Mesendoderm (in vitro differentiated cells): ENCODE results near the gene BLVRB.

Experiments used
- DNase-seq: peaks from one replicate; pipeline ENCODE4 v3.0.0; 2013
- H2AK5ac ChIP-seq: 2 replicates; pipeline ENCODE4 v1.6.1; 2013; ENCODE audit warnings: low read length, inconsistent platforms
- H2BK120ac ChIP-seq: 2 replicates; pipeline ENCODE4 v1.6.1; 2013; ENCODE audit warnings: low read depth, mild to moderate bottlenecking, low read length, moderate library complexity, mixed read lengths
- H2BK15ac ChIP-seq: replicated peaks from 2 replicates; pipeline ENCODE4 v1.6.1; 2013; ENCODE audit warnings: low read depth, mild to moderate bottlenecking, moderate library complexity
- H2BK5ac ChIP-seq: 2 replicates; pipeline ENCODE4 v1.6.1; 2013; ENCODE audit warnings: low read length, inconsistent platforms
- H3K18ac ChIP-seq: 2 replicates; pipeline ENCODE4 v1.6.1; 2013; ENCODE audit warnings: mild to moderate bottlenecking, low read length, mixed read lengths
- H3K23ac ChIP-seq: one replicate; pipeline ENCODE4 v1.6.1; 2013; ENCODE audit warnings: low read length
- H3K27ac ChIP-seq: 2 replicates; pipeline ENCODE4 v1.5.1; 2013; ENCODE audit warnings: low read depth, mild to moderate bottlenecking, inconsistent platforms, low read length, moderate library complexity
- H3K27me3 ChIP-seq: 2 replicates; pipeline ENCODE4 v1.6.1; 2013; ENCODE audit warnings: low read length, control low read depth, mild to moderate bottlenecking, inconsistent platforms; ENCODE audit not compliant: insufficient read depth, poor library complexity
- H3K36me3 ChIP-seq: 2 replicates; pipeline ENCODE4 v1.6.1; 2013; ENCODE audit warnings: low read length, inconsistent platforms; ENCODE audit not compliant: control insufficient read depth, insufficient read depth
- H3K4ac ChIP-seq: one replicate; pipeline ENCODE4 v1.6.1; 2013; ENCODE audit warnings: low read depth, mild to moderate bottlenecking, low read length, moderate library complexity
- H3K4me1 ChIP-seq: 2 replicates; pipeline ENCODE4 v1.6.1; 2013; ENCODE audit warnings: low read depth, low read length, inconsistent platforms; ENCODE audit not compliant: control insufficient read depth
- H3K4me2 ChIP-seq: 2 replicates; pipeline ENCODE4 v1.6.1; 2013; ENCODE audit warnings: low read length
- H3K4me3 ChIP-seq: 2 replicates; pipeline ENCODE4 v1.5.1; 2013; ENCODE audit warnings: mild to moderate bottlenecking, low read length
- H3K56ac ChIP-seq: one replicate; pipeline ENCODE4 v1.6.1; 2013; ENCODE audit warnings: low read length
- H3K79me1 ChIP-seq: 2 replicates; pipeline ENCODE4 v1.6.1; 2013; ENCODE audit warnings: low read length, inconsistent platforms
- H3K79me2 ChIP-seq: 2 replicates; pipeline ENCODE4 v1.6.1; 2013; ENCODE audit warnings: mild to moderate bottlenecking, low read length; ENCODE audit not compliant: control insufficient read depth, insufficient read depth
- H3K9ac ChIP-seq: 2 replicates; pipeline ENCODE4 v1.6.1; 2013; ENCODE audit warnings: low read length, inconsistent platforms
- H4K5ac ChIP-seq: one replicate; pipeline ENCODE4 v1.6.1; 2013; ENCODE audit warnings: low read length
- H4K8ac ChIP-seq: one replicate; pipeline ENCODE4 v1.6.1; 2013; ENCODE audit warnings: low read depth, mild to moderate bottlenecking, control low read depth, low read length, moderate library complexity
- WGBS: extraction: QIAGEN DNeasy Blood & Tissue Kit; methylation state at CpG from one replicate; pipeline ENCODE4 v1.1.7; 2013; ENCODE audit warnings: low lambda C conversion rate, missing lambda C conversion rate; ENCODE audit not compliant: insufficient coverage; ENCODE audit errors: extremely low coverage; 5-methylcytosine and 5-hydroxymethylcytosine counted together

Gene BLVRB

DNA sequence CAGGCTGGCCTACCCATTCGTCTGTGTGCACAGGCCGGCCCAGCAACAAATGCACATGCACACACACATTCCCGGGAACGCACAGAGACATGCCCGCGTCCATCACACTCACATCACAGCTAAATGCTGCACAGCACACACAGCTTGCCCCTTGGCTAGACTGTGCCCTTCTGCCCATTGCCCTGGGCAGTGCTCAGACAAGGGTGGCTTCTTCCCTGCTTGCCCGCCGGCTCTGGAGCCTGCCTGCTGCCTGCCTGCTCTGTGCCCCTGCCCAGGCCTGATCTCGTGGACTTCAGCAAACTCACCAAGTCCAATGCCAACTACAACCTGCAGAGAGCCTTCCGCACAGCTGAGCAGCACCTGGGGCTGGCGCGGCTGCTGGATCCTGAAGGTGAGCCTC, 31.7 kb upstream of the BLVRB start:
- no peak overlapping the region for H2BK15ac ChIP-seq
- H2BK5ac ChIP-seq = no peak overlapping the region
- no peak for DNase-seq
- no peak overlapping the region for H3K4ac ChIP-seq
- no peaks in the 10 kb centered on the region for H3K79me2 ChIP-seq
- WGBS = no CpG with 5 or more reads among the region's 12 CpGs
- H3K4me1 ChIP-seq = no peaks in the 10 kb centered on the region
- no peak overlapping the region for H3K9ac ChIP-seq
- H4K8ac ChIP-seq = no peak overlapping the region
- no peak overlapping the region for H3K23ac ChIP-seq
- no peak overlapping the region for H3K56ac ChIP-seq
- H3K4me2 ChIP-seq = no peak overlapping the region
- no peak overlapping the region for H3K18ac ChIP-seq
- no peak overlapping the region for H4K5ac ChIP-seq
- H2AK5ac ChIP-seq = no peak overlapping the region
- H3K36me3 ChIP-seq = no peaks in the 10 kb centered on the region
- no peak overlapping the region for H3K4me3 ChIP-seq
- no peaks in the 10 kb centered on the region for H3K27me3 ChIP-seq
- H3K27ac ChIP-seq = no peak overlapping the region
- H2BK120ac ChIP-seq = no peak overlapping the region
- no peaks in the 10 kb centered on the region for H3K79me1 ChIP-seq

DNA sequence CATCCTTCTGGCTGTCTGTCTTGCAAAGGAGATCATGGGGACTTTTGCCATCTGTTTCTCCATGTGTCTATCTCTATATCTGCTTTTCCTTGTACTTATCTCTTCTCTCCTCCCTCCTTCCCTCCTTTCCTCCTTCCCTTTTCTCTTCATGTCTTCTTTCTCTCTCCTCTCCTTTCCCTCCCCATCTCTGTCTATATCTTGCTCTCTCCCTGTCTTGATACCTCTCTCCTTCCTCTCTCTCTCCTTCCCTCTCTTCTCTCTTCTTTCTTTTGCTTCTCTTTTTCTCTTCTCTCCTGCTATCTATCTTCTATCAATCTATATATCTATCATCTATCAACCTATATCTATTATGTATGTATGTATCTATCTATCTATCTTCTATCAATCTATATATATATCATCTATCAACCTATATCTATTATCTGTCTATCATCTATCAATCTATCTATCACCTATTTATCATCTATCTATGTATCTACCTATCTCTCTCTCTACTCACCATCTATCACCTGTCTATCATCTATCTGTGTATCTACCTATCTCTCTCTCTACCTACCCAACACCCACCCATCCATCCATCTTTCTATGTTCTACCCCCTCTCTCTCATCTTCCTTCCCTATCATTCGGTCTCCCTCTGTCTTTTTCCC, 28.8 kb upstream of the BLVRB start:
- H3K56ac ChIP-seq = no peak overlapping the region

DNA sequence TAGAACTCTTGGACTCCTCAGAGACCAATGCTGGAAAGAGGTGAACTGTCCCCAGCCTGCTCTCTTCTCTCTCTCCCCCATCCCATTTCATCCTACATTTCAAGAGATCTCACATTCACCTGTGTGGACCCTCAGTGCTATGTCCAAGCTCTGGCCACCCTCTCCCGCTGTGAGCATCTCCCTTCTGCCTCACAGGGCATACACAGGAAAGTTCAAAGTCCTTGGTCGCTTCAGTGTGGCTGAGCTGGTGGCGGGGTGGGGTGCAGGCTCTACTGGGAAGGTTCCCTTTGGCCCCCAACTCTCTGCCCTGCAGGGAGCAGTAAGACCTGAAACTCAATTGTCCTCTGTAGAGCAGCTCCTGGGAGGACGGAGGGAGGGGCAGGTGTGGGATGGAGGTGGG, 28.2 kb upstream of the BLVRB start:
- Histone ChIP-seq H3K4me2 (no peak overlapping the region), H3K4me3 (no peak overlapping the region), H2BK5ac (no peak overlapping the region), H4K5ac (no peak overlapping the region), H3K56ac (no peak overlapping the region), H3K79me1 (no peaks in the 10 kb centered on the region), H3K4ac (no peak overlapping the region), H3K9ac (no peak overlapping the region), H4K8ac (no peak overlapping the region), H2BK15ac (no peak overlapping the region), H2BK120ac (no peak overlapping the region), H3K79me2 (no peaks in the 10 kb centered on the region), H3K18ac (no peak overlapping the region), H3K4me1 (no peaks in the 10 kb centered on the region), H3K27ac (no peak overlapping the region), H3K27me3 (no peaks in the 10 kb centered on the region), H3K23ac (no peak overlapping the region), H3K36me3 (no peaks in the 10 kb centered on the region), H2AK5ac (no peak overlapping the region)
- WGBS = no CpG with 5 or more reads among the region's 4 CpGs
- no peak for DNase-seq

More for the DNA sequence above, 28.8 kb upstream of the BLVRB start:
- H3K4me3 ChIP-seq = no peak overlapping the region
- H3K18ac ChIP-seq = no peak overlapping the region
- H3K4ac ChIP-seq = no peak overlapping the region
- no peaks in the 10 kb centered on the region for H3K36me3 ChIP-seq
- H3K27me3 ChIP-seq = no peaks in the 10 kb centered on the region
- WGBS = 100% methylated on average over 1 of the region's 1 CpG
- H3K27ac ChIP-seq = no peak overlapping the region
- H3K79me1 ChIP-seq = no peaks in the 10 kb centered on the region
- H2BK5ac ChIP-seq = no peak overlapping the region
- no peak overlapping the region for H3K9ac ChIP-seq
- H3K4me1 ChIP-seq = no peaks in the 10 kb centered on the region
- no peak overlapping the region for H3K23ac ChIP-seq
- no peaks in the 10 kb centered on the region for H3K79me2 ChIP-seq
- no peak overlapping the region for H2BK120ac ChIP-seq
- no peak overlapping the region for H2AK5ac ChIP-seq
- H2BK15ac ChIP-seq = no peak overlapping the region
- H4K8ac ChIP-seq = no peak overlapping the region
- DNase-seq = no peak
- H3K4me2 ChIP-seq = no peak overlapping the region
- H4K5ac ChIP-seq = no peak overlapping the region

GRCh38 chr19:40492274-40492673, 26.7 kb upstream of the BLVRB start:
- no peak overlapping the region for H2BK120ac ChIP-seq
- H3K27ac ChIP-seq = no peak overlapping the region
- no peaks in the 10 kb centered on the region for H3K79me1 ChIP-seq
- DNase-seq = no peak
- H3K79me2 ChIP-seq = no peaks in the 10 kb centered on the region
- H3K4me1 ChIP-seq = no peaks in the 10 kb centered on the region
- H3K56ac ChIP-seq = no peak overlapping the region
- H2AK5ac ChIP-seq = no peak overlapping the region
- no peak overlapping the region for H4K8ac ChIP-seq
- no peak overlapping the region for H2BK15ac ChIP-seq
- H3K18ac ChIP-seq = no peak overlapping the region
- H3K4me2 ChIP-seq = no peak overlapping the region
- no peaks in the 10 kb centered on the region for H3K27me3 ChIP-seq
- no CpG with 5 or more reads among the region's 3 CpGs for WGBS
- no peak overlapping the region for H3K4me3 ChIP-seq
- H2BK5ac ChIP-seq = no peak overlapping the region
- no peak overlapping the region for H3K4ac ChIP-seq
- H4K5ac ChIP-seq = no peak overlapping the region
- no peak overlapping the region for H3K9ac ChIP-seq
- H3K36me3 ChIP-seq = no peaks in the 10 kb centered on the region
- no peak overlapping the region for H3K23ac ChIP-seq

- no peak overlapping the region for H3K4me3 ChIP-seq
- H3K79me2 ChIP-seq = no peaks in the 10 kb centered on the region
- no peaks in the 10 kb centered on the region for H3K36me3 ChIP-seq
- no peak overlapping the region for H3K18ac ChIP-seq
- no peaks in the 10 kb centered on the region for H3K4me1 ChIP-seq
- H3K4ac ChIP-seq = no peak overlapping the region
- no peaks in the 10 kb centered on the region for H3K79me1 ChIP-seq
- no peaks in the 10 kb centered on the region for H3K27me3 ChIP-seq
- no peak overlapping the region for H3K4me2 ChIP-seq
- H3K23ac ChIP-seq = no peak overlapping the region
- H3K56ac ChIP-seq = no peak overlapping the region
- no peak overlapping the region for H4K8ac ChIP-seq
- H2BK5ac ChIP-seq = no peak overlapping the region
- H2BK120ac ChIP-seq = no peak overlapping the region
- no peak overlapping the region for H2AK5ac ChIP-seq
- no peak overlapping the region for H3K27ac ChIP-seq
- WGBS = no CpG with 5 or more reads among the region's 25 CpGs
- no peak overlapping the region for H3K9ac ChIP-seq
- no peak overlapping the region for H2BK15ac ChIP-seq
- DNase-seq = no peak
- no peak overlapping the region for H4K5ac ChIP-seq
Observed at GRCh38 chr19:40489882-40490230, 24.3 kb upstream of the BLVRB start.

GRCh38 chr19:40486017-40486416, 20.5 kb upstream of the BLVRB start:
- no CpG with 5 or more reads among the region's 3 CpGs for WGBS
- H3K4me1 ChIP-seq = no peaks in the 10 kb centered on the region
- H3K27ac ChIP-seq = no peak overlapping the region
- H3K4me2 ChIP-seq = no peak overlapping the region
- no peak overlapping the region for H4K5ac ChIP-seq
- DNase-seq = no peak
- no peak overlapping the region for H3K4me3 ChIP-seq
- H3K9ac ChIP-seq = no peak overlapping the region
- H3K79me2 ChIP-seq = no peaks in the 10 kb centered on the region
- H4K8ac ChIP-seq = no peak overlapping the region
- no peaks in the 10 kb centered on the region for H3K27me3 ChIP-seq
- no peaks in the 10 kb centered on the region for H3K36me3 ChIP-seq
- H2BK120ac ChIP-seq = no peak overlapping the region
- no peak overlapping the region for H2BK5ac ChIP-seq
- no peak overlapping the region for H2AK5ac ChIP-seq
- H3K56ac ChIP-seq = no peak overlapping the region
- no peak overlapping the region for H3K4ac ChIP-seq
- no peaks in the 10 kb centered on the region for H3K79me1 ChIP-seq
- H3K18ac ChIP-seq = no peak overlapping the region
- H3K23ac ChIP-seq = no peak overlapping the region
- no peak overlapping the region for H2BK15ac ChIP-seq
